ENCODE results near the gene MKRN1.
"Not testable (repeated sequence)": the region's sequence is repeated elsewhere in the genome, so short reads cannot be mapped to it uniquely, and the experiment has no call there.

Gene MKRN1, protein sequence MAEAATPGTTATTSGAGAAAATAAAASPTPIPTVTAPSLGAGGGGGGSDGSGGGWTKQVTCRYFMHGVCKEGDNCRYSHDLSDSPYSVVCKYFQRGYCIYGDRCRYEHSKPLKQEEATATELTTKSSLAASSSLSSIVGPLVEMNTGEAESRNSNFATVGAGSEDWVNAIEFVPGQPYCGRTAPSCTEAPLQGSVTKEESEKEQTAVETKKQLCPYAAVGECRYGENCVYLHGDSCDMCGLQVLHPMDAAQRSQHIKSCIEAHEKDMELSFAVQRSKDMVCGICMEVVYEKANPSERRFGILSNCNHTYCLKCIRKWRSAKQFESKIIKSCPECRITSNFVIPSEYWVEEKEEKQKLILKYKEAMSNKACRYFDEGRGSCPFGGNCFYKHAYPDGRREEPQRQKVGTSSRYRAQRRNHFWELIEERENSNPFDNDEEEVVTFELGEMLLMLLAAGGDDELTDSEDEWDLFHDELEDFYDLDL

DNA sequence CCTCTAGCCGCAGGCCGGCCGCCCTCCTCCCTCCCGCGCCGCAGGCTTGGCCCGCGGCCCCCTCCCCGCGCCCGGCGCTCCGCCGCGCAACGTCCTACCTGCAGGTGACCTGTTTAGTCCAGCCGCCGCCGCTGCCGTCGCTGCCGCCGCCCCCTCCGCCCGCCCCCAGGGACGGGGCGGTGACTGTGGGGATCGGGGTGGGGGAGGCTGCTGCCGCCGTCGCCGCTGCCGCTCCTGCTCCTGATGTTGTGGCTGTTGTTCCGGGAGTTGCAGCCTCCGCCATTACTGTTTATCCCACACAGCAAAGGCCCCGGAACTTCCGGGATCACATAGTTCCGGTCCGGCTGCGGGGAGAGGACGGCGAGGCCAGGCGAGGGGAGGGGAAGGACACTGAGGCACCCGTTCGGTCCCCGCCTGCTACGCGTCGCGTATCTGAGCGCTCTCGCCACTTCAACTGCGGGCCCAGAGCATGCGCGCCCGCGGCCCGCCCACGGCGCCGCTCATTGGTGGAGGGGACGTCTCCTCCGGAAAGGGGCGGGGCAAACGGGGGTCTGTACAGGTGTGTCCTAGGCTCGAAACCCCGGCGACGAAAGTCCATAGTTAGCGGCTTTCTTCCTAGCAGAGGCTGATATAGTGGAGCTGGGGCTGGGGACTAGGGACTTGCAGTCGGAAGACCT is at the start of gene MKRN1:
Gene MKRN1 (minus strand): TSS at position 444 of the 677 bp plus-strand sequence. CDS start 161 bp downstream, at position 283.
- peak; percentile 98 for ATAC-seq

DNA sequence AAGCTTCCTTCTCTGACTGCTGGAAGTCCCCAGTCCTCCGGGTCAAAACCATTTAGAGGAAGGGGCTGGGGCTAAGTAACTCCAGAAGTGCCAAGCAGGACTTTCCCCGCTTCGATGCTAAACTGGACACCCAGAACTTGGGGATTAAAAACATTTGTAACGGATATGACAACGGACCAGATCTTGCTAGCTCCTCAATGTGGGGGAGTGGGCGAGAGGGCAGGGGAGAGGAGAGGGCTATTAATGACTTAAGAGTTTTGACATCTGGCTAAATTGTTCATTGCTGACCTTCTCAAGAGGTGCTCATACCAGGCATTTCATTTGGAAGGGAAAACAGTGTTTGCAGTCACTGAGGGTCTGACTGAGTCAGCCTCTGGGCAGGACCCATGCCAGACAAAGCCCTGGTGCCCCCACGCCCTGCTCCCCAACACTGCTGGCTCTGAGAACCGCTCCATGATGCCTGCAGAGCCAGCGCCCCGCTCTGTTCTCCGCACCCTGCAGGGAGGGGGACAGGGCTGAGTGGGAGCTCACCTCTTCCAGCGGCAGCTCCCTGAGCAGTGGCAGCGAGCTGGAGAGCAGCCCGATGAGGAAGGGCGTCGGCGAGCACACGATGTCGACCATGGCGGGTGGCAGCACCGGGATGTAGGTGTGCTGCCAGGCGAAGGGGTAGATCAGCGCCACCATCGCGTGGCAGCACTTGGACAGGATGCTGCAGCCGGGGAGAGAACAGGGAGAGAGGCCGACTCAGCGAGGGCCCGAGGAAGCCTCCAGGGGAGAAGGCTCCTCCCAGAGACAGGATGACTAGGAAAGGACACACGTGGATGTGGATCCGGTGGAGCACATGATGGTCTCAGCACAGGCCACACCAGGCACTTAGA is 47.7 kb upstream of the MKRN1 start:
- no peak for DNase-seq
- ATAC-seq, result no peak

More for the DNA sequence above, at the start of gene MKRN1:
- DNase-seq, result peak; percentile 93

DNA sequence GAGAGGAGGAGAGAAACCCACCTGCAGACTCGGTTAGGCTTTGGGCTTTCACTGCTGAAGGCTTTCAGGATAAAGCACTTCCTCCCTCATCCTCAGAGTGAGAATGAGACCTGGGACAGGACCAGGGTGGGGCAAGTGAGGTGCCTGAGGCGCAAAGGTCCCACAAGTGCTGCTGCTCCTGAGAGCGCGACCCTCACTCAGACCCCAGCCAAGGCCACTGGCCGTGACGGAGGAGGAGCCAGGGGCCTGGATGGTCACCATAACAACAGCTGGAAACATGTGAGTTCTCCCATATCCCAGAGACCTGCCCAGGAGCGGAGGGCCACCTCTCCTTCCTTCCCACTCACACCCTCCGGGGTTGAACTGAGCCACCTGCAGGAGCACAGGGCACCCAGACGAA is 46.9 kb upstream of the MKRN1 start:
- ATAC-seq (no peak), DNase-seq (no peak)

DNA sequence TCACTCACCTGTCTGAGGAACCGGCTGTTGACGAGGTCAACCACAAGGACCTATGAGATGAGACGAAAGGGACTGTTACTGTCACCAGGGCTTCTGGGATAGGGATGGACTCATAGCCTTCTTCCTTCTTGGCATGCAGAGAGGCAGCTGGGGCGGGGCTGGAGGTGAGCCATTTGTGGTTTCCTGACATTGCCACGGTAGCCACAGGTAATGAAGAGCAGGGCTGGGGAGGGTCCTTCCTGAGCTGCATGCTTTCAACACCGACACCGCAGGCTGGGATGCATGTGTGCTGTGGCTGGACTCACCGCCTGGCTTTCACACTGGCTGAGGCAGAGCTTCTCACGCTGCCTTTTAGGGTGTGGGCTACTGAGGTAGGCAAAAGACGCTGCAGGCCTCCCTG is 46.4 kb upstream of the MKRN1 start:
- ATAC-seq (no peak), DNase-seq (no peak)

DNA sequence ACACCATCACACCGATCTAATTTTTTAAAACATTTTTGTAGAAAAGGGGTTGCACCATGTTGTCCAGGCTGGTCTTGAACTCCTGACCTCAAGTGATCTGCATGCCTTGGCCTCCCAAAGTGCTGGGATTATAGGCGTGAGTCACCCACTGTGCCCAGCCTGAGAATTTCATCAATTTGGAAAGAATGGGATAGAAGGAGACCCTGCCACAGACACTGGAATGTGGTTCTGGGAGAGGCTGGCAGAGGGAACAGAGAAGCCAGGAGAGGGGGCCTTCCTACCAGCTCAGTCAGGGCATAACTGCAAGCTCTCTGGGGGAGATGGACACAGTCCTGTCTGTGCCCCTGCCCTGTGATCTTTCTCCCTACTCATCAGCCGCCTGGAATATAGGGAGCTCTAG is 42.1 kb upstream of the MKRN1 start:
- no peak for ATAC-seq
- no peak for DNase-seq

DNA sequence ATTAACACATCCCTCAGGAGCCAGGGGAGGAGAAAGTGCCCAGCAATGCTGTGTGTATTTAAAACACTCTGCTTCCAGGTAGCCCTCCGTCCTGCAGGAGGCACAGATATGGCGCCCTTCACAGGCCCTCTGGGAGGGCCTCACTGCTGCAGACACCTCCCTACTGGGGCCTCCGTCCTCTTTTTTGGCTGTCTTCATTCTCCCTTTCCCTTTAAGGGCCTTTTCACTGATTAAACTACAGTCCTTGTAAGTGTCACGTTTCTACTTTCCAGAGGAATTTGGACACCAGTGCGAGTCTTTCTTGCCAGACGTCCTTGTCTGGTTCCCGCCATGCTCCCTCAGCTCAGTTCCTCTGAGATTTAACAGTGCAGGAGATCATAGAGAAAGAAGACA is 39.7 kb upstream of the MKRN1 start:
- ATAC-seq, result no peak
- DNase-seq, result no peak

DNA sequence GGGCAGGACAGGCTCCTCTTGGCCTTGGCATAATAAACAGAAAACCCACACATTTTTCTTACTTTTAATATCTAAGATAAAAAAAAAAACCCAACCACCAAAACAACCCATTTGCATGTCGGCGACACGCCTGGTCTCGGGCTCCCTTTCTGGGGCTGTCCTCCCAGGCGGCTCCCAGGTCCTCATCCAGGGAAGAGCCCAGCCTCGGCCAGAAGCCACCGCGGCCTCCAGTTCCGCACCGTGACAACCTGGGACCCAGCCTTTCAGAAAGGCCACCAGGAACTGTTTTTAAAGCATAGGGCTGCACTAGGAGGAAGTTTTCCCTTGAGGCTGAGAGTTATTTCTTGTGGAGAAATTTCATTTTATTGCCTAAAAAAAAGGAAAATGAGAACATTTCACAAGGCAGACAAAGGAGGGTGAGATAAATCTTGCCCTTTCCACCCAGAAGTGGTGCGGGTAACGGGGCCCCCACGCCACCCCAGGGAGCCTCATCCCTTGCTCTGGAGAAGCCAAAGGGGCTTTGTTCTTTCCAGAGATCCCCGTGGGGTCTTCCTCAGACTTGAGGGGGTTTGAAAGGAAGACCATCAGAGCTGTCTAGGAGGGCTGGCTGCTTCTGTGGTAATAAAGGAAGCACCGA is 39.2 kb upstream of the MKRN1 start:
- ATAC-seq, result no peak
- DNase-seq, result no peak

DNA sequence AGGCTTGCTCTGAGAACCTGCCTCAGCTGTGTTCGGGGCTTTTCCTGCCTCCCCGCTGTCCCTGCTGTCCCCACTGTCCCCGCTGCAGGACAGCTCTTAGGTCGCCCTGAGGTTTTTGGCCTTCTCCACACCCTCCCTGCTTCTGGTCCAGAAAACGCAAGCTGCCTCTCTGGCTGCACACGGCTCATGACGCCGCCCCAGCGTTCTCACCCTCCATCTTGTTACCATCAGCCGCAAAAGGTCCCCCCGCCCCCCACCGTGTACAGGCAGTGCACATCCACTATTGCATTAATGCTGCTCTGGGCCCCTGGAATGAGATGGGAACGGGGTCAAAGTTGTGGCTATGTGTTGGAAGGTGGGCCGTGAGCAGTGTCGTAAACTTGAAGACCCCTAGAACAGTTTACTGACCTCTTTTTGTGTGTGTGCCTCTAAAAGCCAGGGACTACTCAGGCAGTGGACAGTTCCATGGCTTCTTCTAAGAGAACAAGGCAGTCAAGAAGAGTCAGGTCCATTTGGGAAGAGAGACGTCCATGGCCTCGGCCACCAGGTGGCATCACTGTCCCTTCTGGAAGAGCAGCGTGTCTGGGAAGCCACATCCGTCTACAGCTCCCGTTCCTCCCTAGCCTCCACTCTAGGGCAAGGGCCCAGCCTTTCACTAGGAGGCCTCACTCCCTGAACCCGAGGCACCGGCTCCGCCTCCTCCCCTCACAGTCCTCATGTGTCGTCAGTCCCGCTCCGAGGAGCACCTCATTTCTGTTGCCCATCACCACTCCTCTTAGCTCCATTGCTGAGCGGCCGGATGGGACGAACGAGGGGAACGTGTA is 38.5 kb upstream of the MKRN1 start:
- DNase-seq, result peak; percentile 78
- peak; percentile 83 for ATAC-seq

DNA sequence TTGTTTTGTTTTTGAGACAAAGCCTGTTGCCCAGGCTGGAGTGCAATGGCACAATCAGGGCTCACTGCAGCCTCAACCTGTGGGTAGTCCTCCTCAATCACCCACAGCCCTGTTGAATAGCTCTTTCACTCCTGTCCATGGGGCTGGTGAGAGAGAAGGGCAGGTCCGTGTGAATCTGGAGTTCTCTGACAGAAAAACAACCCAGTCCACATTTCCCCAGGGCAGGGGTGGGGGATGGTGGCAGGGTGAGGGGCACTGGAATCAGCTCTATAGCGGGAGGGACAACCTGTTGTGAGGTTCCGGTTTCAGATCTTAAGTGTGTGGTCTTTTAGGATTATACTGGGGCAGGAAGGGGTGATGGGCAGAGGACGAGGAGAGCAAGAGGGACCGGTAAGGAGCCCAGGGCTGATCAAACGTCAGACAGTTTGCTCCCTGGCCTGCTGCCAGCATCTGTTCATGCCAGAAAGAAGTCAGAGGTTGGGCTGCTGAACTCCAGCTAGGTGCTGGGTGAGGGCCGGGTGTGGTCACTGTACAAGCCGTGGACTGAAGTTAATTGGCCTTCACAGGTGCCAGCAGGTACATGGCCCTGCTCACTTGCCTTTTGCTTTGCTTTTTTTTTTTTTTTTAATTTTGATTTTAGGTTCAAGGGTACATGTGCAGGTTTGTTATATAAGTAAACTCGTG is 33.2 kb upstream of the MKRN1 start:
- DNase-seq (no peak), ATAC-seq (peak; percentile 14)

DNA sequence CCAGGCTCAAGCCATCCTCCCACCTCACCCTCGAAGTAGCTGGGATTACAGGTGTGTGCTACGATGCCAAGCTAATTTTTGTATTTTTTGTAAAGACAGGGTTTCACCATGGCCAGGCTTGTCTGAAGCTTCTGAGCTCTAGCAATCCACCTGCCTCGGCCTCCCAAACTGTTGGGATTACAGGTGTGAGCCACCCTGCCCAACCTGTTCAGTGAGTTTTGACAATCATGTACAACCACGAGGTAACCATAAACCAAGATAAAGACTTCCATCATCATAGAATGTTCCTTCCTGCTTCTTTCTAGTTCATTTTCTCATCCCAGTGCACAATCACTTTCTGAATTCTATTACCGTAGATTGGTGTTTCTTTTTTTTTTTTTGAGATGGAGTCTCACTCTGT is 30.5 kb upstream of the MKRN1 start:
- DNase-seq, result no peak
- ATAC-seq, result no peak

DNA sequence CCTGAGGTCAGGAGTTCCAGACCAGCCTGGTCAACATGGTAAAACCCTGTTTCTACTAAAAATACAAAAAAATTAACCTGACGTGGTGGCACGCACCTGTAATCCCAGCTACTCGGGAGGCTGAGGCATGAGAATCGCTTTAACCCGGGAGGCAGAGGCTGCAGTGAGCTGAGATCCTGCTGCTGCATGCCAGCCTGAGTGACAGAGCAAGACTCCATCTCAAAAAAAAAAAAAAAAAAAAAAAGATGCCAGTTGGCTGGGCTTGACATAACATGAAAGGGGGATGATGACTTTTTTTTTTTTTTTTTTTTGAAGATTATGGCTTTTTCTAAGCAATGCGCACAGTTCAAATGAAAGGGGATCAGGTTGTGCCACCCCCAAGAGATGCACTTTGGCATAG is 28.3 kb upstream of the MKRN1 start:
- not testable (repeated sequence) for ATAC-seq, DNase-seq

DNA sequence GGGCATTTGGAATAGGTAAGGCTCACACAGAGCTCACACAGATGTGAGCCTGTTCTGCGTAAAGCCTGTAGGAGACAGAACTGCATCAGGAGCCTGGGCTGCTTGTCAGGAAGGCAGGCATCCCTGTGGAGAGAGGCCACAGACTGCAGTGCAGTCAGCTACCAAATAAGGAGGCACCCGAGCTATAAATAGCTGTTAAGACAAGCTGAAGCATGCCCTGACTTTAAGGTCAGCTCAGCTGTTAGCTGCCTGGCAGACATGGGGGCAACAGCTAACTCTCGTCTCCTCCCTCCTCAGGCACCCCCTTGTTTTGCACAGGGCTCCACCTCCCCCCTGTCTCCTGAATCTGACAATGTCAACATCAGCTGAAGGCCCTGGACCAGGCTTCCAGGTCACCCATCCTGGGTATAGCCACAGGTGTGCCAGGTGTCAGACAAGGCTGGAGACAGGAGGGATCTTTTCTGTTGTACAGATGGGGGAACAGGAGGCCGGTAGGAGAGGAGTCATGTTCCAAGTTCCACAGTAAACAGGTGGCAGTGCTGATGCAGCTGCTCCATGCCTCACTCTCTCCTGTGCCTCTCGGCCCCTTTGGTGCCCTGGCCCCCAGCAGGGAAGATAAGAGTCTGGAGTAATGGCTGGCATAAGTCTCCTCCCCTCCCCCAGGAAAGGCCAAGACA is 27.6 kb upstream of the MKRN1 start:
- no peak for ATAC-seq
- no peak for DNase-seq

DNA sequence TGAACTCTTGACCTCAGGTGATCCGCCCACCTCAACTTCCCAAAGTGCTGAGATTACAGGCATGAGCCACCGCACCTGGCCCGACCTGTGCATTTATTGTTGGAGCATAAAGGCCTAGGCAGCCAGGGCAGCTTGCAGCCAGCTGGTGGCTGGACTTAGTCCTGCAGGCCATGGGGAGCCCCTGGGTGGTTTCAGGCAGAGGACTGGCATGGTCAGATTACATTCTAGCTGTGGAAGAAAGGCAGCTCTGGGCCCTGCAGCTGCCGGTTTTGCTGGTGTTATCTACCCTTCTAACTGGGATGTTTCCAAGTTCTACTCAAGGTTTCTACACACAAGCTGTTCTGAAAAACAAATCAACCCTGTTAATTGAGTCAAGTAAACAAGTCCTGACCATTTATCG is 22.7 kb upstream of the MKRN1 start:
- ATAC-seq (no peak), DNase-seq (no peak)

DNA sequence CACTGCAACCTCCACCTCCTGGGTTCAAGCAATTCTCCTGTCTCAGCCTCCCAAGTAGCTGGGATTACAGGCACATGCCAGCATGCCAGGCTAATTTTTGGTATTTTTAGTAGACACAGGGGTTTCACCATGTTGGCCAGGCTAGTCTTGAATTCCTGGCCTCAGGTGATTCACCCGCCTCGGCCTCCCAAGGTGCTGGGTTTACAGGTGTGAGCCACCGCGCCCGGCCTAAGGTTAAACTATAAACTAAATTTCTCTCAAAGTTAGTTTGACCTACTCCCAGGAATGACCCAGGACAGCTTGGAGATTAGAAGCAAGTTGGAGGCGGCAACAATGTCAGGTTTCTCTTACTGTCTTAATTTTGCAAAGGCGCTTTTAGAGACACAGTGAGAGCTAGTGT is 18.5 kb upstream of the MKRN1 start:
- DNase-seq, ATAC-seq: not testable (repeated sequence)

DNA sequence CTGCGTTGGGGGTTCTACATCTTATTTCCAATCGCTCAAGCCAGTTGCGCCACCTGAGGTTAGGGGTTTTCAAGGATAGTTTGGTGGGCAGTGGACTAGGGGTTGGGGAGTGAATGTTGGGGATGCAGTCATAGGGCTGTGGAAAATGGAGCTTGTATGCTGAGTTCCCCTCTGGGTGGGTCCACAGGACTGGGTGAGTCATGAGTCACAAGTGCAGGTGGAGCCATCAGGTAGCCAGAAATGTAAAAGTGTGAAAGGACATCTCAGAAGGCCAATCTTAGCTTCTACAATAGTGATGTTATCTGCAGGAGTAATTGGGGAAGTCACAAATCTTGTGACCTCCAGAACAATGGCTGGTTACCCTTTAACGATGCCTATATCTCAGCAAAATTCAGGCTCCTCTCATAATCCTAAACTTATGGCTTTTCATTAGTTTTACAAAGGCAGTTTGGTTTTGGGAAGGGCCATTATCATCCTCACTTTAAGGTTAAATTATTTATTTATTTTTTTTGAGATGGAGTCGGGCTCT is 18.0 kb upstream of the MKRN1 start:
- no peak for DNase-seq
- no peak for ATAC-seq

DNA sequence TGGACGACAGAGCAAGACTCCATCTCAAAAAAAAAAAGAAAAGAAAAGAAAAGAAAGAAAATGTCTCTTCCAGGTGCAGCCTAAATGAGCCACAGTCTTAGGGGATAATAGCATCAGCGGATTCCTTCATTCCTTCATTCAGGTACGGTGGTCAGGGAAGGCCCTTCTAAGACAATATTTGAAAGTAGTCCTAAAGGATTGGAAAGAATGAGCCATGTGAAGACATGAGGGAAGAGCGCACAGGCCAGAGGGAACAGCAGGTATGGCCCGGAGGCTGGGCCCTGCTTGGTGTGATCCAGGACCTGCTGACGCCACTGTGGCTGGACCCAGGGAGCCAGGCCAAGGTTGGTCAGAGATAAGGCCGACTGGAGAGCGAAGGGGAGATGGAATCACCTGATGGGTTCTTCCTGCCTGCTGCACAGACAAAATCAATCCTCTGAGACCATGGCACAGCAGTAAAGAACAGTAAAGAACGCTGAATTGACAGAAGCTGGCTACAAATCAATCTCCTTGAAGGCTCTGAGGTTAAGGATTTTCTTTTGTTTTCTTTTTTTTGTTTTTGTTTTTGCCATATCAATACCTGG is 16.3 kb upstream of the MKRN1 start:
- DNase-seq (no peak), ATAC-seq (no peak)

DNA sequence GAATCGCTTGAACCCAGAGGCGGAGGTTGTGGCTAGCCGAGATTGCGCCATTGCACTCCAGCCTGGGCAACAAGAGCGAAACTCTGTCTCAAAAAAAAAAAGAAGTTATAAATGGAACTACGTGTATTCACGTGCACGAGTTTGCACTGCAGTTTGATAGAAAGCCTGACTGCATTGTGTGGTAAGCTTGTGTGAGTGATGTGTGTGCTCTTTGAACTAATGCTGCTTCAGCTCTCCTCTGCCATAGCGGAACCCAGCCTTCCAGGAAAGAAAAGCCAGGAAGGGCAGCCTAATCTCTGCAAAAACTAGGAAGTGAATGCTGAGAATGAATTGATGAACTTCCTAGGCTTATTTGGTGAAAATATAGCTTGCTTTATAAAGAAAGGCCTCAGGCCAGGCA is 15.6 kb upstream of the MKRN1 start:
- DNase-seq (no peak), ATAC-seq (no peak)

DNA sequence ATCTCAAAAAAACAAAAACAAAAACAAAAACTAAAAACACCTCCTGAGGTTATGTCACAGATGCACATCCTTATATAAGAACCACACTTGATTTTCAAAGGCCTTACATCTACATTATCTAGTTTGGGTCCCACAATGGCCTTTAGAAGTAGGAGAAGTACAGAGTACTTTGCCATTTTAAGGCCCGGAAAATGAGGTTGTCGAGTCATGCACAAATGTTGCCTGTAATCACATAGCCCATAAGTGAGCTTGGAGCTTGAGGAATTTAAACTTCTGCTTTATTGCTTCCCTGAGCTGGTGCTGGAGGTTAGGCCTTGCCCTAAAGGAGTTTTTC is 9.7 kb upstream of the MKRN1 start:
- DNase-seq (no peak), ATAC-seq (no peak)

DNA sequence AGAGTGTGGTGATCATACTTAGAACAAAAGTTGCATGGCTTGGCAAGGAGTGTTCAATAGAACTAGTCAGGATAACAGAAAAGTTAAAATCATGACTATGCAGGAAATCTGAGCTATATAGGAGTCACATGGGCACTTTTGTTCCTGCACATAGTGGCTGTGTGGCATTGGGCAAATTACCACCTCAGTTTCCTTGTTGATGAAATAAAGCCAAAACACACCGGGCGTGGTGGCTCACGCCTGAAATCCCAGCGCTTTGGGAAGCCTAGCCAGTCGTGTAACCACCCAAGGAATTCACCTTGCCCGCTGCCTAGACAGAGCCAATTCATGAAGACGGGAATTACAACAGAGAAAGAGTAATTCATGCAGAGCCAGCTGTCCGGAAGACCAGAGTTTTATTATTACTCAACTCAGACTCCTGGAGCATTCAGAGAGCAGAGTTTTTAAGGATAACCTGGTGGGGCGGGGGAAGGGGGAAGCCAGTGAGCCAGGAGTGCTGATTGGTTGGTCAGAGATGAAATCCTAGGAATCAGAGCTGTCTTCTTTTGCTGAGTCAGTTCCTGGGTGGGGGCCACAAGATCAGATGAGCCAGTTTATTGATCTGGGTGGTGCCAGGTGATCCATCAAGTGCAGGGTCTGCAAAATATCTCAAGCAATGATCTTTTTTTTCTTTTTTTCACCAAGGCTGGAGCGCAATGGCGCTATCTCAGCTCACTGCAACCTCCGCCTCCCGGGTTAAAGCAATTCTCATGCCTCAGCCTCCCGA is 6.4 kb upstream of the MKRN1 start:
- ATAC-seq, result no peak
- no peak for DNase-seq

Data from stimulated activated naive CD8-positive, alpha-beta T cell treated with anti-CD3 and anti-CD28 coated beads, Interleukin-15, Interleukin-2, amounts not matched to agents 100 U/mL and 50 U/mL, for 24 hours (primary cell).